ENCODE data around the gene ZNF740.

DNA sequence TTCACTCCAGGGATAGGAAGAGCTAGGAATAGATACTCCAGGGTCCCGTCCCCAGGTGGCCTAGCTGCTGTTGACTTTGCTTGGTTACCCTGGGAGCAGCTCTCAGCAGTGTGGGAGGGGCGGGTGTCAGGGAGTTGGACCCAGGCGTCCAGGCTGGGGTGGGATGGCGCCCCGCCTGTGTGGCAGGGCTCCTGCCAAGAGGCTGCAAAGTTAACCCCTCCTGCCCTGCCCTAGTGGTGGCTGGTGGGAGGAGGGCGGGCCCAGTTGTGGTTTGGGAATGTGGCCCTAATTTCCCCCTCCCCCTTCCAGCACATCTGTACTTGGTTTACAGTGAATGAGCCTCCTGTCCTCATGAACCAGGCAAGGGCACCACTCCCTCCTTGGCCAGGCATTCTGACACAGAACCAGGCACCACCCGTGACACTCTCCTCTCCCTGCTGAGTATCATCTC lies 53.2 kb downstream of the ZNF740 start:
- TF ChIP-seq, protein P1, sequence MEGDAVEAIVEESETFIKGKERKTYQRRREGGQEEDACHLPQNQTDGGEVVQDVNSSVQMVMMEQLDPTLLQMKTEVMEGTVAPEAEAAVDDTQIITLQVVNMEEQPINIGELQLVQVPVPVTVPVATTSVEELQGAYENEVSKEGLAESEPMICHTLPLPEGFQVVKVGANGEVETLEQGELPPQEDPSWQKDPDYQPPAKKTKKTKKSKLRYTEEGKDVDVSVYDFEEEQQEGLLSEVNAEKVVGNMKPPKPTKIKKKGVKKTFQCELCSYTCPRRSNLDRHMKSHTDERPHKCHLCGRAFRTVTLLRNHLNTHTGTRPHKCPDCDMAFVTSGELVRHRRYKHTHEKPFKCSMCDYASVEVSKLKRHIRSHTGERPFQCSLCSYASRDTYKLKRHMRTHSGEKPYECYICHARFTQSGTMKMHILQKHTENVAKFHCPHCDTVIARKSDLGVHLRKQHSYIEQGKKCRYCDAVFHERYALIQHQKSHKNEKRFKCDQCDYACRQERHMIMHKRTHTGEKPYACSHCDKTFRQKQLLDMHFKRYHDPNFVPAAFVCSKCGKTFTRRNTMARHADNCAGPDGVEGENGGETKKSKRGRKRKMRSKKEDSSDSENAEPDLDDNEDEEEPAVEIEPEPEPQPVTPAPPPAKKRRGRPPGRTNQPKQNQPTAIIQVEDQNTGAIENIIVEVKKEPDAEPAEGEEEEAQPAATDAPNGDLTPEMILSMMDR (IDR thresholded peaks at IDR 0.05), result peak in 1 of 6 experiments; percentile 33
- no peak for TF ChIP-seq POLR2A (IDR thresholded peaks at IDR 0.05)

All from esophagus squamous epithelium (tissue), 4 donors.